Measurements from ENCODE around the gene TMEM131.
A peak's percentile ranks its signal among the peaks of the same experiment; 100 is the strongest.
"Not testable (repeated sequence)": the region's sequence is repeated elsewhere in the genome, so short reads cannot be mapped to it uniquely, and the experiment has no call there.

The TMEM131 gene

DNA sequence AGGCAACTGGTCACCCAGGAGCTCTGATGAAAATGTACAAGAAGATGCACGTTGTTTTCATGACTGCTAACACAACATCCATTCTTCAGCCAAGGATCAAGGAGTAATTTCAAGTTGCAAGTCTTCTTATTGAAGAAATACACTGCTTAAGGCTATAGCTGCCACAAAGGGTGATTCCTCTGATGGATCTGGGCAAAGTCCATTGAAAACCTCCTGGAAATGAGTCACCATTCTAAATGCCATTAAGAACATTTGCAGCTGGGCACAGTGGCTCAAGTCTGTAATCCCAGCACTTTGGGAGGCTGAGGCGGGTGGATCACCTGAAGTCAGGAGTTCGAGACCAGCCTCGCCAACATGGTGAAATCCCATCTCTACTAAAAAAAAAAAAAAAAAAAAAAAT is 142.7 kb downstream of the TMEM131 start:
- DNase-seq: not testable (repeated sequence)

DNA sequence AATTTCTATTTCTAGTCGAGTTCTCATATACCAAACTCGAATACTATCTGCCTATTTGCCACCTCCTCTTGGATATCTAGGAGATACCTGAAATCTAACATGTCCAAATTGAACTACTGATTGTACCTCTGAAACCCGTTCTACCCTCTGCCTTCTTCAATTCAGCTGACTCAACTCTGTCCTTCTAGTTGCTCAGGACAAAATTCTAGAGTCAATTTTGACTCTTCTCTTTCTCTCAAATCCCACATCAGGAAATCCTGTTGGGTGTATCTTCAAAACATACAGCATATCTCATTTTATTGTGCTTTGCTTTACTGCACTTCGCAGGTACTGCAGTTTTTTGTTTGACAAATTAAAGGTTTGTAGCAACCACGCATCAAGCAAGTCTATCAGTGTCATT is 144.6 kb downstream of the TMEM131 start:
- no peak for DNase-seq

DNA sequence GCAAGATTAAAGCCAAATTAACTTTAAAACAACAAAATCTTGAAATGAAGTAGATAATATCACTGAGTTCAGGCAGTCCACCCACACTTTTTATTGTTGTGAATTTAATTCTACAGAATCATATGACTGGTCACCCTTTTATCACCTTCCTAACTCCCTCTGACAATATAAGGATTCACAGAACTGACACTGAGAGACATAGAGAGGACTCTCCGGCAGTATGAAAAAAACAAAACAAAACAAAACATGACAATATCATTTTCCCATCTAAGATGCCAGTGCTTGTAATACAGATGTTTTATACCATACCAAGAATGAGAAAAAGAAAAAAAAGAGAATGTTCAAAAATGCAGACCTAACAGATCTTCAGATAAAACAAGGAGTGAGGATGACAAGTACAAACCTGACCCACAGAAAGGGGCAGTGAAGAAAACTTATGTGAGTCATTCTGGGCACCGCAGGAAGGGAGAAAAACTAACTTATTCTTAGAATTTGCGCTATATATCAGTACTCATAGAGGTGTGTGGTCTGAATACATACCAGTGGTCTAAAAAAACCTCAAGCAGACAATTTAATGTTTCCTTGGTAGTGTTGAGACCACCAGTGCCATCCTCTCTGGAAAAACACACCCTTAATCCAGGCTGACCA is 145.7 kb downstream of the TMEM131 start:
- DNase-seq: no peak

DNA sequence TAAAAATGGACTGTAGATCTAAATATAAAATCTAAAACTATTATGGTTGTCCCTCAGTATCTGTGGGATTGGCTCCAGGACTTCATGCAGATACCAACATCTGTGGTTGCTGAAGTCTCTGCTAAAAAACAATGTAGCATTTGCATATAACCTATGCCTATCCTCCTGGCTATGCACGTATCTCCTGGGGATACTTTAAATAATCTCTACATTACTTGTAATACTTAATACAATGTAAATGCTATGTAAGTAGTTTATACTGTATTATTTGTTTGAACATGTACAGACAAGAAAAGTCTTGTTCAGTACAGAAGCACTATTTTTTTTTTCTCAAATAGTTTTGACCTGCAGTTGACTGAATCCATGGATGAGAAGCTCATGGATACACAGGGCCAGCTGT is 147.4 kb downstream of the TMEM131 start:
- DNase-seq: no peak

DNA sequence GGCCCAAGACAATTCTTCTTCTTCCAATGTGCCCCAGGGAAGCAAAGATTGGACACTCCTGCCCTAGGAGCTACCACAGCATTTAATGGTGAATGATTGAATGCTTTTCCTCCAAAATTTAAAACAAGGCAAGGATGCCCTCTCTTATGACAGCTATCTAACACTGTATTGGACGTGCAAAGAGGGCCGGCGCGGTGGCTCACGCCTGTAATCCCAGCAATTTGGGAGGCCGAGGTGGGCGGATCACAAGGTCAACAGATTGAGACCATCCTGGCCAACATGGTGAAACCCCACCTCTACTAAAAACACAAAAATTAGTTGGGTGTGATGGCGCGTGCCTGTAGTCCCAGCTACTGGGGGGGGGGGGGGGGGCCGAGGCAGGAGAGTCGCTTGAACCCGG is 149.0 kb downstream of the TMEM131 start:
- DNase-seq: not testable (repeated sequence)

DNA sequence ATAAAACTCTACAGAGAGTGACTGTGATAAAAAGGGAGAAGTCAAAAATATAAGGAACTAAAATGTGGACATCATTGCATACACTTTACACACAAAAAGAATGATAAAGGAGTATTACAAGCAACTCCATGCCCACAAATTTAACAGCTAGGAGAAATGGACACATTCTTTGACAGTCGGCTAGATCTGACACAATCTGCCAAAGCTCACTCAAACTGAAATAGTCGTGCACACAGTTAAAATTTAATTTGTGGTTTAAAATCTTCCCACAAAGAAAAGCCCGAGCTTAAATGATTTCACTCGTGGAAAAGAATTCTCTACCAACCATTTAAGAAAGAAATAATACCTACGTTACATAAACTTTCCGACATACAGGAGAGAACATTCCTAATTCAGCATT is 149.9 kb downstream of the TMEM131 start:
- DNase-seq: no peak

DNA sequence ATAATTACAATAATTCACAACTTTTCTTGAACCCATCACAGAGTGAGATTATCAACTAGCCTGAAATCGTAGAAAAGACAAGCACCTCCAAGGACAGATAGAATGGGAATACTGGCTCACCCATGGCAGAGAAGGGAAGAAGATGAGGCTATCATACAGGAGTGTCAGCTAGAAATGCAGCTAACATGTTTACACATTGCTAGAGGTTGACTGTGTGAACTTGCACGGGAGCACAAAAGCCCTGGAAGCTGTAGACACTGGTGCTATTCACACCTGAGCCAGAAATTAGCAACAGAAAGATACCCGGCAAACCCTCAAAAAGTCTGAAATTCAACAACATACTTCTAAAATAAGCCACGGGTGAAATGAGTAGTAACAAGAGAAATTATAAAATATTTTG is 150.6 kb downstream of the TMEM131 start:
- DNase-seq: no peak

DNA sequence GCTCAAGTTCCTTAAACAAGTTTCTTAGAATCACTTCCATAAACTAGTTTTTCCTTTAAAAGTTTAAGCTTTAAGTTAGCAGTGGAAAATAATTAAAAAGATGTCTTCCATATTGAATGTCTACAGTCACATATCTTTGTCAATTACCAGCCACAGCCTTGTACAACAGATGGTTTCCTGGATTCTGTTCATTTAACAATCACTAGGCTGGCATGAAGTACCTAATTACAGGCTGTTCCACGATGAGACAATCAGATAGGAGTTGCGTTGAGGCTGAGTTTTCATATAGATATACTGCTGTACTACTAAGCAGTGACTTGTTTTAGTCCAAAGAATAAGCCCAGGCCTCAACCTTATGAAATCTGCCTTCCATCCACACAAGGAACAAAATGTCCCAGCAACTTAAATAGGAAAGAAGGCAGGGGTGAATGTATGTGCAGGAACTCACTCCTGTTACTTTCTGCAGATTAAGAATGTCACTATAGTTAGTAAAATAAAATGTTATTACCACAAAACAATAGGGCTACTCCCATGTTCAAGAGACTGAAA is 151.4 kb downstream of the TMEM131 start:
- DNase-seq: no peak

DNA sequence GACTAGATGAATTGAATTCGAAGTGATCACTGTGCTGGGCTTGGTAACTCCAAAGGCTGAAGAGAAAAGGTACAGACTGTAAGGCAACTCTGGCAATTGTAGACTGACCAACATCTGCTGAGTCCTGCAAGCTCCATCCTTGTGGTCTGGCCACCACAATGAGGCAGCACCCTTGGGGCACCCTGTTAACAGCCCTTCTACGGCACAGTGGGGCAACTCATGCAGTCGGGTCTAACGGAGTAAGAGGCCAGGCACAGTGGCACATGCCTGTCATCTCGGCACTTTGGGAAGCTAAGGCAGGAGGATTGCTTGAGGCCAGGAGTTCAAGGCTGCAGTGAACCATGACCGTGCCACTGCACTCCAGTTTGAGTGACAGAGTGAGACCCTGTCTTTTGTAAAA is 155.6 kb downstream of the TMEM131 start:
- DNase-seq: no peak

DNA sequence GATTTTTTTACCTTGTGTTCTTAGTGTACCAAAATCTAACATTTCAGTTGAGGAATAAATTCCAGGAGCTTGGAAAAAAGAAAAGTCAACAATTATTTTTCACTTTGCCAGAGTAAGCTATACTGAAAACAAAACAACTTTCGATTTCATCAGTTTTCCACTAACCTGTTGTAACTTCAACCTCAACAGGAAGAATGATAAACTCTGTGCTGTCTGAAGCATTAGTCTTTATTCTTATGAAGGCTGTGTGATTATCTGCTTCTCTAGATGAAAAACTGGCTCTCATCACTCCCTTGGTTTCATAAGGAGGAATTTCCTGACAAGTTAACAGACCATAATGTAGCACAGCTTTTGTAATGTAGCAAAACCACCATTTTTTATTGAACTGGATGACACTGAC is 161.1 kb downstream of the TMEM131 start:
- no peak for DNase-seq

DNA sequence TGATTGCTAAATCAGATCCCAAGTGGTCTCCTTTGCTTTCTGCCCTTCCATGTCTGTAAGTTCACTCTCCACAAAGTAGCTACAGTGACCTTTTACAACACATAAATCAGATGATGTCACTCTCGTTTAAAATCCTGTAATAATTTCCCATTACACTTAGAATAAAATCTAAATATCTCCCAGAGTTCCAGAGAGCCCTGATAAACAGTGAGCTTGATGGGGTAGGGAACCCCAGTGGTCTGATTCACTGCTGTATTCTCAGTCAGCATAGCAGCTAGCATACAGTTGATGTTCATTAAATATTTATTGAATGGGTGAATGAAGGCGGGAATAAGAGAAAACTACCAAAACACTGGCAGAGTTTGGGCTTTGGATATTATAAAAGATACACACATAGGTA is 164.6 kb downstream of the TMEM131 start:
- DNase-seq: no peak

DNA sequence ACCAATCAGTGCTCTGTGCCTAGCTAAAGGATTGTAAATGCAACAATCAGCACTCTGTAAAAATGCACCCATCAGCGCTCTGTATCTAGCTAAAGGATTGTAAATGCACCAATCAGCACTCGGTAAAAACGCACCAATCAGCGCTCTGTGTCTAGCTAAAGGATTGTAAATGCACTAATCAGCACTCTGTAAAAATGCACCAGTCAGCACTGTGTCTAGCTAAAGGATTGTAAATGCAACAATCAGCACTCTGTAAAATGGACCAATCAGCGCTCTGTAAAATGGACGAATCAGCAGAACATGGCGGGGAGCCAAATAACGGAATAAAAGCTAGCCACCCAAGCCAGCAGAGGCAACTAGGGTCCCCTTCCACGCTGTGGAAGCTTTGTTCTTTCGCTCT is 166.5 kb downstream of the TMEM131 start:
- not testable (repeated sequence) for DNase-seq

DNA sequence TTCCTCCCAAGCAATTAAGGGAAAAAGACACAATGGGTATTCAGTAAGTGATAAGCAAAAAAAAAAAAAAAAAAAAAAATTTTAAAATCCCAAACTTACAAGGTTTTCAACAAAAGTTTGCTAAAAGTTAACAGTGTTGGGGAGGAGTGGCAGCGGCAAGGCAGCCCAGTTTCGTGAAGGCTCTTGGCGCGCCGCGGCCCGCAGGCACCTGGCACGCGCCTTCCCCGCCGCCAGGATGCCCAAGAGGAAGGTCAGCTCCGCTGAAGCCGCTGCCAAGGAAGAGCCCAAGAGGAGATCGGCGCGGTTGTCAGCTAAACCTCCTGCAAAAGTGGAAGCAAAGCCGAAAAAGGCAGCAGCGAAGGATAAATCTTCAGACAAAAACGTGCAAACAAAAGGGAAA is 168.7 kb downstream of the TMEM131 start:
- DNase-seq: not testable (repeated sequence)

DNA sequence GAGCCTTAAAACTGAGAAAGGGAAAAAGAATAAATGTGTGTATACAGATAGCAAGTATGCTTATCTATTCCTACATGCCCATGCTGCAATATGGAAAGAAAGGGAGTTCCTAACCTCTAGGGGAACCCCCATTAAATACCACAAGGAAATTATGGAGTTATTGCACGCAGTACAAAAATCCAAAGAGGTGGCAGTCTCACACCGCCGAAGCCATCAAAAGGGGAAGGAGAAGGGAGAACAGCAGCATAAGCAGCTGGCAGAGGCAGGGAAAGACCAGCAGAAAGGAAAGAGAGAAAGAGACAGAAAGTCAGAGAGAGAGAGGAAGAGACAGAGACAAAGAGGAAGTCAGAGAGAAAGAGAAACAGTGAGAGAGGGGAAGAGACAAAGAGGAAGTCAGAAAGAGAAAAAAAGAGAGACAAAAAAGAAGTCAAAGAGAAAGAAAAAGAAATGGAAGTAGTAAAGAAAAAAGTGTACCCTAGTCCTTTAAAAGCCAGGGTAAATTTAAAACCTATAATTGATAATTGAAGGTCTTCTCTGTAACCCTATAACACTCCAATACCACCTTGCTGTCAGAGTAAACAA is 169.4 kb downstream of the TMEM131 start:
- not testable (repeated sequence) for DNase-seq

DNA sequence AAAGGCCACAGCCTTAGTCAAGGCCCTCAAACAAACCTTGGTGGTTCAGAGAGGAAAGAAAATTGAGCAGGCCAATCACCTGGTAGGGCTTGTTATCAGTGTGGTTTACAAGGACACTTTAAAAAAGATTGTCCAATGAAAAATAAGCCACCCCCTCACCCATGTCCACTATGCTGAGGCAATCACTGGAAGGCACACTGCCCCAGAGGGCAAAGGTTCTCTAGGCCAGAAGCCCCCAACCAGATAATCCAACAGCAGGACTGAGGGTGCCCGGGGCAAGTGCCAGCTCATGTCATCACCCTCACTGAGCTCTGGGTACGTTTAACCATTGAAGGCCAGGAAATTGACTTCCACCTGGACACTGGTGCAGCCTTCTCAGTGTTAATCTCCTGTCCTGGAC is 171.7 kb downstream of the TMEM131 start:
- not testable (repeated sequence) for DNase-seq

DNA sequence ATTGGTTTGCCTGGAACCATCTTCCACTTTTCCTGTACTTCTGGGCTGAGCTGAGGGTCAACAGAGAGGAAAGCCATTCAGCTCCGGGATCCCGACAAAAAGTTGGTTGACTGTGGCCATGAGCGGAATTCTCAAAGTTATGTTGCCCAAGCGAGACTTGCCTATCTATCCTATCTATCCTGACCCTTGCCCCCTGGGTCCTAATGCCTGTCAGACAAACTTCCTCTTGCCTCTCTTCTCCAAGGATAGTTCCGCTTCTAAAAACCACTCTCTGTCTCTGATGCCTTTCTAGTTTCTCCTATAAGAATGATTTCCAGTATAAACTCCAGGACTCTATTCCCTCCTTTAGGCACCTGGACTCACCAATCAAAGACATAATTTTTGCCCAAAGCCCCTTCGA is 173.9 kb downstream of the TMEM131 start:
- not testable (repeated sequence) for DNase-seq

DNA sequence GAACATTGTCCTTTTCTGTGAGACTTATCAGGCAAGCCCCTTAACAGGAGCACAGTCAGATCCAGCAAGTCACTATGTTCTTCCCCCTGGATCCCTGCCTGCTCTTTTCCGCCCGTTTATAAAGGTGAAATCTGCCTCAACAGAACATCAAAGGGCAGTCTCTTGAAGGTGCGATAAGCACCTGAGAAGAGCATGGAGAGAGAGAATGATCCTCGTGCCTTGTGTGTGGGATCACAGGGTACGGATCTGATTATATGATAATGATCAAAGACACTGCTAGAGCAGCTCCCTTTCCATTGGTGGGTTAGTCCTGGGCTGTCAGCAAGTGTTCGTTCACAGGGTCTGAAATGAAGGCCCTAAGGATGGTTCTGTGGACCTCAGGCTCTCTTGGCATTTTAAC is 176.0 kb downstream of the TMEM131 start:
- DNase-seq: no peak

DNA sequence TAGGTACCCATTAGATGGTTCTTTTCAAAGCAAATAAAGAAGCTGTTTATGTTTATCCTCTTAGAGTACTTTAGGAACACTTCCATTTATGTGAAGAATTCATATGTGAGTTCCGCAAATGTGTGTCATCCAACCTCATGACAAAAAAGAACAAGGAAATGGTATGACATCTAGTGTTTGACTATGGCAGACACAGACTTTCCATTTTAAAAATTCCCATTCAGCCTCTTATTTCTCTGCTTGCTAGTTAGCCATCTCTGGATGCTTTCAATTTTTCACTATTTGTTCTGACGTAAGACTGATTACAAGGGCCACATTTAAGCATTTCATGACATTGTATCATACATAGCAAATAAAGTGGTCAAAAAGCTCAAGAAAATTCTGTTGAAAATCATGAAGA is 179.3 kb downstream of the TMEM131 start:
- DNase-seq: no peak

DNA sequence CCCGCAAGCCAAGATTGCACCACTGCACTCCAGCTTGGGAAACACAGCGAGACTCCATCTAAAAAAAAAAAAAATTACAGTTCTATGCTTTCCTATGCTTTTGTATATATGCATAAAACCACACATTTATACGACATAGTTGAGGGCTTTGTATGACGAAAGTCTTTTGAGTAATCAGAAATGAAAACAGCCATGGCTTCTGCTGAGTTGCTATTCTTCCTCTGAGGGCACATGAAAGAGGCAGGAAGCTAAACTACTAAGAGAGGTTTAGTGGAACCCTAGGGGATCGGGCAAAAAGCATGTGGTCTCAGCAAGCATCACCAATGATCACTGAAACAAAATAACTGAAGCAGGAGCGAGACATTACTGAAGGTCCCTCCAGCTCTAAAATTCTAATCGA is 182.8 kb downstream of the TMEM131 start:
- DNase-seq: no peak

DNA sequence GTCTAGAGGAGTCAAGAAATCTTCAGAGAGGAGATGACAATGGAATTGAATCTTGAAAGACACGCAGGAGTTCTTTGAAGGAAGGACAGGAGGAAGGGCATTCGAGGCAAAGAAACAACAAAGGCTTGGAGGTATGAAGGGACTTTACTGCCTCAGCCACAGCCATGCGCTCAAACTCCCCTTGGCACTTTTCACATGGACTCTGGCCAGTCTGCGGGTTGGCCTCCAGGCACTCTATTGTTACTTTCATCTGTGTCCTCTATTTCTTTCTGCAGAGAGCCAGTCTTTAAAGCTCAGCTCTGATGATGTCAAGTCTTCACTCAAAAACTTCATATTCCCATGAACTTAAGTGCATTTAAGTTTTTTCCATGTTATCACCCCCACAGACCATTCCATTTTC is 186.9 kb downstream of the TMEM131 start:
- no peak for DNase-seq

DNA sequence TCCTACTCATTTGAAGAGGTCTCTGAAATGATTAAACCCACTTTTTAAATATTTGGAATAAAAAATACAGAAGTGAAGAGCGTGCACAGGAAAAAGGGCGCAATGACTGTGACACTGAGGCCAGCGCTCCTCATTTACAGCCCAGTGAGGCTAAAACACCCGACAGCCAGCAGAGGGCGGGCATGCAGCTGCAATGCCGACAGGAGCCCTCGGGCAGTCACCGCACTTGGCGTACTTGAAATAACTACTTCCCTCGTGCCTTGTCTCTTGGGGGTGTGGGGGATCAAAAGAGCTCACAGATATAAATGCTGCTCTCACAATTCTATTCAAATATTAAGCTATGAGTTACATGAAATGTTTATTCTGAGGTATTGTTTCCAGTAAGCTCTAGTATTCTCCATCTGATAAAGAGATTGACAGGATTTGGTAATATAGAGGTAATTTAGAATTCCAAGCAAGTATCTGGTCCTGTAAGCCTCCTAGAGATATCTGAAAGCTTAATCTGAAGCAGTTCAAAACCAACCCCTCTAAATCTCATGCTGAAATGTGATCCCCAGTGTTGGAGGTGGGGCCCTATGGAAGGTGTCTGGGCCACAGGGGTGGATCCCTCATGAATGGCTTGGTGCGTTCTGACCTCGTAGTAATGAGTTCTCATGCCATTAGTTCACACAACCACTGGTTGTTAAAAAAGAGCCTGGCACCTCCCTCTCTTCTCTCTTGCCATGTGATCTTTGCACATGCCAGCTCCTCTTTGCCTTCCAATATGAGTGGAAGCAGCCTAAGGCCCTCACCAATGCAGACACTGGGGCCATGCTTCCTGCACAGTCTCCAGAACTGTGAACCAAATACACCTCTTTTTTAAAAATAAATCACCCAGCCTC is 188.8 kb downstream of the TMEM131 start:
- peak; percentile 64 to 72 for DNase-seq

DNA sequence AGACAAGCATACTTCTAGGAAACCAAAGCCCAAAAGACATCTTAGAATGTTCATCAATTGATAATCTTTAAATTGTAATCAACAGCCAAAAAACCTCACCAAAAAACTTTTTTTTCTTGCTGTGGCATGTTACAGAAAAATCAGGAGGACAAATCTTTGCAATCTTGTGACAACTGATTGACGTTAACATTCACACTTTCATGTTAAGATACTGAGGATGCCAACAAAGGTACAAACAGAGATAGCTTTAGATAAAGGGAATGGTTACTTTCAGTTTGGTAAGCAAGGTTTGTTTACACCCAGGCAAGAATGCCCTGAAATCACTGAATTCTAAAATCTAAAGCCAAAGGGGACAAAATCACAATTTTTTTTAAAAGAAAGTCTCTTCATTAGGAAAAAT is 190.0 kb downstream of the TMEM131 start:
- DNase-seq: no peak

DNA sequence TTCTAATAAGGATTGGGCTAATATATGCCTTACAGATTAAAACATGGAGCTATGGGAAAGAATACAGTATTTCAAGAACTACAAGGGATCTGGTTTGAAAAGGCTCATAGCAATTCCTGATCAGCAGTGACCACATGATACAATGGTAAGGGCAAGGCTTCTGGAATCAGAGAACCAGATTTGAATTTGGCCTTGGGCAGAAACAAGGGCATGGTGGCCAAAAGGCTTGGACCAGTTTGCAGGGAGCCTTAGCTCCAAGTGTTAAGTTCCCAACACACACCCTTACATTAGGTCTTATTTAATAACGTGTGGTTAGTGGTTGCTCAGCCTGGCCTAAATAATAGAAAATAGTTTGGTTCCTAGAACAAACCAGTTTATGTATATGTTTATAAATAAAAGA is 194.7 kb downstream of the TMEM131 start:
- DNase-seq: no peak

DNA sequence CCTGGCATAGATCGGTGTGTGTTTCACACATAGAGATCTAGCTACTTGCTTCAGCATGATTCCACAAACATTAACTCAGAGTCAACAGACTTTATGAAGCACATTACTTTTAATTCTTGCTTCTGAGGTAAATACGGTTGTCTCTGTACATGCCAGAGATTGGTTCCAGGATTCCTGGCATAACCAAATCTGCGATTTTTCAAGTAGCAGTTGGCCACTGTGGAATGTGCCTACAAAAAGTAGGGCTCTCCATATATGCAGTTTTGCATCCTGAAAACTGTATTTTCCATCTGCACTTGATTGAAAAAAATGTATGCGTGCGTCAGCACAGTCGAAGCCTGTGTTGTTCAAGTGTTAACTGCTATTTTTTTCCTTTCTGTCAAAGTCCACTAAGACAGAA is 197.3 kb downstream of the TMEM131 start:
- DNase-seq: no peak
